MCF 10A (cell line): ENCODE results near the gene EHHADH. TPM values are rescaled to one million over a fixed set of nuclear protein-coding genes. Genes with fewer than 3 reads are reported as not detected.

Experiments
- BruUV-seq: library from RNA; stranded (reverse); fragments of 400-500 nt; replicated peaks from 2 replicates; lab custom pipeline; 2021; lab: Mats Ljungman, UMichigan
- CTCF ChIA-PET: fragments of 300-600 bp; sonication (Branson Sonifier 250); formaldehyde crosslinking; extraction: SDS; loops from one replicate; lab custom pipeline; 2021; ENCODE audit warnings: antibody characterized with exemption, inconsistent platforms; lab: Yijun Ruan, JAX
- POLR2A ChIA-PET: fragments of 300-600, 350-650 bp; sonication (Branson Sonifier 250); formaldehyde crosslinking; extraction: SDS; loops from one replicate; lab custom pipeline; 2020; ENCODE audit warnings: antibody characterized with exemption, inconsistent platforms; lab: Yijun Ruan, JAX
- DNase-seq: peaks from one replicate; pipeline ENCODE4 v3.0.0-alpha.2; 2018; ENCODE audit not compliant: unreplicated experiment
- H3K27ac Mint-ChIP-seq: one replicate; pipeline ENCODE4 v1.8.0; 2022; ENCODE audit warnings: mild to moderate bottlenecking, low read depth, mixed read lengths; ENCODE audit not compliant: unreplicated experiment
- H3K27me3 Mint-ChIP-seq: one replicate; pipeline ENCODE4 v1.8.0; 2022; ENCODE audit warnings: mixed read lengths; ENCODE audit not compliant: insufficient read depth, unreplicated experiment
- H3K36me3 Mint-ChIP-seq: one replicate; pipeline ENCODE4 v1.8.0; 2022; ENCODE audit warnings: mild to moderate bottlenecking, moderate library complexity, mixed read lengths; ENCODE audit not compliant: insufficient read depth, unreplicated experiment
- H3K4me1 Mint-ChIP-seq: one replicate; pipeline ENCODE4 v1.8.0; 2022; ENCODE audit warnings: mixed read lengths; ENCODE audit not compliant: insufficient read depth, unreplicated experiment
- H3K4me3 Mint-ChIP-seq: one replicate; pipeline ENCODE4 v1.8.0; 2022; ENCODE audit warnings: mild to moderate bottlenecking, moderate library complexity, mixed read lengths; ENCODE audit not compliant: unreplicated experiment
- H3K9me3 Mint-ChIP-seq: one replicate; pipeline ENCODE4 v1.8.0; 2022; ENCODE audit warnings: mixed read lengths; ENCODE audit not compliant: unreplicated experiment
- intact Hi-C: fragments of 100-400 bp; cut with micrococcal nuclease; formaldehyde crosslinking; loops from 2 replicates; pipeline ENCODE4 v1.14.1; 2022
- total RNA-seq: library from RNA; stranded (reverse); gene quantifications from 2 replicates; pipeline ENCODE4 v1.2.3, GENCODE V29; 2022
- TF ChIP-seq, protein P1 (sequence below): fragments of 200-600 bp; IDR thresholded peaks from one replicate; pipeline ENCODE4 v1.8.0; 2022; ENCODE audit warnings: antibody characterized with exemption, mild to moderate bottlenecking; ENCODE audit not compliant: unreplicated experiment

The EHHADH gene
- total RNA-seq, 1 experiment from 2014 or later, result 3.2 TPM

DNA sequence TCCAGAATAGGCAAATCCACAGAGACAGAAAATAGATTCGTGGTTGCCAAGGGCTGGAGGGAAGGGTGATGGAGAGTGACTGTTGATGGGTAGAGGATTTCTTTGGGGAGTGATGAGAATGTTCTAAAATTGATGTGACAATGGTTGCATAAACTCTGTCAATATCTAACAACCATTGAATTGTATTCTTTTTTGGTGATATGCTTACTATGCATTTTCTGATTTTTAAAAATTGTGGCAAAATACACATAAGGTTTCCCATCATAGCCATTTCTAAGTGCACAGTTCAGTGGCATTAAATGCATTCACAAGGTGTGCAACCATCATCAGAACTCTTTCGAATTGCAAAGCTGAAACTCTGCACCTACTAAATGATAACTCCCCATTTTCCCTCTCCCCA is 56.8 kb downstream of the EHHADH start:
- Mint-ChIP-seq H3K27ac (no peak overlapping the region), H3K4me3 (no peak overlapping the region), H3K4me1 (peaks cover 14% of the 10 kb centered on the region), H3K9me3 (peaks cover 10% of the 10 kb centered on the region), H3K36me3 (peaks cover 8% of the 10 kb centered on the region), H3K27me3 (no peaks in the 10 kb centered on the region)
- no peak for DNase-seq
- CTCF ChIA-PET, result no interaction called here
- TF ChIP-seq, protein P1, sequence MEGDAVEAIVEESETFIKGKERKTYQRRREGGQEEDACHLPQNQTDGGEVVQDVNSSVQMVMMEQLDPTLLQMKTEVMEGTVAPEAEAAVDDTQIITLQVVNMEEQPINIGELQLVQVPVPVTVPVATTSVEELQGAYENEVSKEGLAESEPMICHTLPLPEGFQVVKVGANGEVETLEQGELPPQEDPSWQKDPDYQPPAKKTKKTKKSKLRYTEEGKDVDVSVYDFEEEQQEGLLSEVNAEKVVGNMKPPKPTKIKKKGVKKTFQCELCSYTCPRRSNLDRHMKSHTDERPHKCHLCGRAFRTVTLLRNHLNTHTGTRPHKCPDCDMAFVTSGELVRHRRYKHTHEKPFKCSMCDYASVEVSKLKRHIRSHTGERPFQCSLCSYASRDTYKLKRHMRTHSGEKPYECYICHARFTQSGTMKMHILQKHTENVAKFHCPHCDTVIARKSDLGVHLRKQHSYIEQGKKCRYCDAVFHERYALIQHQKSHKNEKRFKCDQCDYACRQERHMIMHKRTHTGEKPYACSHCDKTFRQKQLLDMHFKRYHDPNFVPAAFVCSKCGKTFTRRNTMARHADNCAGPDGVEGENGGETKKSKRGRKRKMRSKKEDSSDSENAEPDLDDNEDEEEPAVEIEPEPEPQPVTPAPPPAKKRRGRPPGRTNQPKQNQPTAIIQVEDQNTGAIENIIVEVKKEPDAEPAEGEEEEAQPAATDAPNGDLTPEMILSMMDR, result no peak
- no TSS peak for BruUV-seq
- POLR2A ChIA-PET, result interaction anchor here (0.9 kb wide), 1 partner anchor 269 kb away, joined by 3 read pairs; no protein-coding TSS in a partner anchor
- intact Hi-C loops, result no loop called here

DNA sequence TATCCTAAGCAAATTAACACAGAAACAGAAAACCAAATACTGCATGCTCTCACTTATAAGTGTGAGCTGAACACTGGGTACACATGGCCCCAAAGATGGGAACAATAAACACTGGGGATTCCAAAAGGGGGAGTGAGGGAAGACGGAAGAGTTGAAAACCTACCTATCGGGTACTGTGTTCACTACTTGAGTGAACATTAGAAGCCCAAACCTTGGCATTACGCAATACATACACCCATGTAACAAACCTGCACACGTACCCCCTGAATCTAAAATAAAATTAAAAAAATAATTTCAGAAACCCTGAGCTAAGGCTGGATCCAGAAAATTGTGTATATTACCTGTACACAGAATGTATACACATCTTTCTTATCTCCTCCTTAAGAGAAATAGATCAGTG is 58.2 kb downstream of the EHHADH start:
- TF ChIP-seq, protein P1, result no peak
- ChIA-PET POLR2A (interaction anchor here (1.0 kb wide), 1 partner anchor 48 kb away, joined by 3 read pairs; no protein-coding TSS in a partner anchor), CTCF (interaction anchor here (0.6 to 0.8 kb wide), 2 partner anchors 19 to 50 kb away, joined by 3 to 4 read pairs; no protein-coding TSS in a partner anchor)
- BruUV-seq, result no TSS peak
- Mint-ChIP-seq H3K4me1 (peaks cover 6% of the 10 kb centered on the region), H3K27ac (no peak overlapping the region), H3K36me3 (peaks cover 2% of the 10 kb centered on the region), H3K9me3 (peaks cover 2% of the 10 kb centered on the region), H3K27me3 (no peaks in the 10 kb centered on the region), H3K4me3 (no peak overlapping the region)
- no peak for DNase-seq
- intact Hi-C loops, result no loop called here

DNA sequence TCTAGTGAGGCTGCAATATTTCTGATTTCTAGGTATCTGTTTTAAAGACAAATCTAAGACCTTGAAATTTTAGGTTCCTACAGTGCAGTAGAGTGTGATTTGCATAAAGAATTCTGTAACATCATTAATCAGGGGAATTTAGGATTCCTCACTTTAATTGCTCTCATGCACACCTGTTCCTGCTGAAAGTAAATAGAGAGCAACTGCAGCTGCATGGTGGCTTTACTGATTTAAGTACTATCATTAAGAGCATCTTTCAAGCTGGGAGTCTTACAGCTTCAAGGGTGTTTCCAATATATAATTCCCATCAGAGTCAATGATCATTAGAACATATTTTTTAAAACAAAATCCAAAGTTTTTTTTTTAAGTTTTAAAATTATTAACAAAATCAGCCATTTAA is 65.0 kb downstream of the EHHADH start:
- DNase-seq, result no peak
- Mint-ChIP-seq H3K27me3 (no peaks in the 10 kb centered on the region), H3K4me3 (no peak overlapping the region), H3K4me1 (no peaks in the 10 kb centered on the region), H3K36me3 (no peaks in the 10 kb centered on the region), H3K9me3 (no peaks in the 10 kb centered on the region), H3K27ac (no peak overlapping the region)
- intact Hi-C loops, result no loop called here
- CTCF ChIA-PET, result interaction anchor here (0.6 kb wide), 1 partner anchor 121 kb away, joined by 3 read pairs; no protein-coding TSS in a partner anchor
- POLR2A ChIA-PET, result no interaction called here
- TF ChIP-seq, protein P1, result no peak
- no TSS peak for BruUV-seq

DNA sequence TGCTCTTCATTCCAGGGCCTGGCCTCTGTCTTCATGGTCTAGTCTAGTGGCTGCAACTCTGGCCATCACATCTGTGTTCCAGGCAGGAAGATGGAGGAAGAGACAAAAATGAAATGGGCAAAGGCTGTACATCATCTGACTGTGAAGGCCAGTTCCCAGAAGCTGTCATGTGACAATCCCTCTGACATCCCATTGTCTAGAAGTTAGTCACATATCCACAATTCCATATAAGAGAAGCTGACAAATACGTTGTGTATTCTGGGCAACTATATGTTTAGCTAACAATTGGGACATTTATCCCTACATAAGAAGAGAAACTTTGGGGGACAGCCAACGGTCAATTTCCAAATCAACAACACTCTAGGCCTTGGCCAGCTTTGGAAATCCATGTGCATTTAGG is 66.5 kb downstream of the EHHADH start:
- Mint-ChIP-seq H3K4me3 (no peak overlapping the region), H3K4me1 (no peaks in the 10 kb centered on the region), H3K9me3 (no peaks in the 10 kb centered on the region), H3K27ac (no peak overlapping the region), H3K27me3 (no peaks in the 10 kb centered on the region), H3K36me3 (no peaks in the 10 kb centered on the region)
- ChIA-PET CTCF (interaction anchor here (0.6 to 1.4 kb wide), 3 partner anchors 9 to 1130 kb away, joined by 3 to 10 read pairs (median 4); no protein-coding TSS in a partner anchor), POLR2A (interaction anchor here (1.6 kb wide), 1 partner anchor 233 kb away, joined by 3 read pairs; no protein-coding TSS in a partner anchor)
- BruUV-seq, result no TSS peak
- no peak for DNase-seq
- intact Hi-C loops, result no loop called here
- TF ChIP-seq, protein P1, result no peak
